IMR-90 (cell line): ENCODE data around the gene COL15A1.

Source experiments
- BHLHE40 ChIP-seq: fragments of 150-350 bp; IDR thresholded peaks from 2 replicates; pipeline ENCODE4 v1.6.1; 2016; ENCODE audit warnings: mild to moderate bottlenecking, low read depth, low read length
- CEBPB ChIP-seq: IDR thresholded peaks from 2 replicates; pipeline ENCODE4 v1.6.1; 2012; ENCODE audit warnings: low read depth, low read length, improper control_type of control experiment
- CTCF ChIP-seq: conservative IDR thresholded peaks from 2 replicates; pipeline ENCODE4 v1.5.1; 2012; ENCODE audit warnings: mild to moderate bottlenecking, low read depth, low read length, improper control_type of control experiment
- MAFK ChIP-seq: IDR thresholded peaks from 2 replicates; pipeline ENCODE4 v1.6.1; 2012; ENCODE audit warnings: low read depth, low read length, improper control_type of control experiment
- MAZ ChIP-seq: IDR thresholded peaks from 2 replicates; pipeline ENCODE4 v1.6.1; 2012; ENCODE audit warnings: low read depth, mild to moderate bottlenecking, low read length, improper control_type of control experiment, moderate library complexity, borderline replicate concordance
- MXI1 ChIP-seq: IDR thresholded peaks from 2 replicates; pipeline ENCODE4 v1.6.1; 2012; ENCODE audit warnings: low read depth, mild to moderate bottlenecking, low read length, moderate library complexity, borderline replicate concordance
- NFE2L2 ChIP-seq: fragments of 150-350 bp; IDR thresholded peaks from 2 replicates; pipeline ENCODE4 v1.6.1; 2016; ENCODE audit warnings: low read depth, mild to moderate bottlenecking, low read length
- POLR2A ChIP-seq: IDR thresholded peaks from 2 replicates; pipeline ENCODE4 v1.6.1; 2012; ENCODE audit warnings: mild to moderate bottlenecking, low read depth, low read length
- RAD21 ChIP-seq: IDR thresholded peaks from 2 replicates; pipeline ENCODE4 v1.6.1; 2012; ENCODE audit warnings: low read length, improper control_type of control experiment
- RCOR1 ChIP-seq: IDR thresholded peaks from 2 replicates; pipeline ENCODE4 v1.6.1; 2012; ENCODE audit warnings: mild to moderate bottlenecking, low read length, improper control_type of control experiment; ENCODE audit not compliant: insufficient replicate concordance
- TF ChIP-seq, protein P1 (sequence below): fragments of 150-350 bp; IDR thresholded peaks from 2 replicates; pipeline ENCODE4 v1.6.1; 2017; ENCODE audit warnings: mild to moderate bottlenecking, antibody characterized with exemption, low read length, low read depth

GRCh38 chr9:99018653-99019052, 74.9 kb downstream of the COL15A1 start:
- TF ChIP-seq CTCF = no peak
- no peak for TF ChIP-seq RAD21
- no peak for TF ChIP-seq RCOR1
- TF ChIP-seq POLR2A = no peak
- TF ChIP-seq NFE2L2 = no peak
- no peak for TF ChIP-seq MAZ
- TF ChIP-seq BHLHE40 = no peak
- TF ChIP-seq CEBPB = no peak
- TF ChIP-seq MXI1 = no peak
- TF ChIP-seq, protein P1, sequence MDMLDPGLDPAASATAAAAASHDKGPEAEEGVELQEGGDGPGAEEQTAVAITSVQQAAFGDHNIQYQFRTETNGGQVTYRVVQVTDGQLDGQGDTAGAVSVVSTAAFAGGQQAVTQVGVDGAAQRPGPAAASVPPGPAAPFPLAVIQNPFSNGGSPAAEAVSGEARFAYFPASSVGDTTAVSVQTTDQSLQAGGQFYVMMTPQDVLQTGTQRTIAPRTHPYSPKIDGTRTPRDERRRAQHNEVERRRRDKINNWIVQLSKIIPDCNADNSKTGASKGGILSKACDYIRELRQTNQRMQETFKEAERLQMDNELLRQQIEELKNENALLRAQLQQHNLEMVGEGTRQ = no peak
- TF ChIP-seq MAFK = no peak
